CD4-positive, alpha-beta T cell treated with Interleukin-15 for 4 hours (primary cell): ENCODE data around the gene ZC3H7A.

Experiments
- DNase-seq: peaks from one replicate; pipeline ENCODE4 v3.0.0-alpha.2; 2020; ENCODE audit warnings: low spot score

ZC3H7A gene

GRCh38 chr16:11735787-11736186 lies 61.3 kb downstream of the ZC3H7A start:
- DNase-seq = no peak

GRCh38 chr16:11734653-11735043 lies 62.4 kb downstream of the ZC3H7A start:
- DNase-seq = no peak

- no peak for DNase-seq
These were observed 62.9 kb downstream of the ZC3H7A start for GRCh38 chr16:11734025-11734652.

DNA sequence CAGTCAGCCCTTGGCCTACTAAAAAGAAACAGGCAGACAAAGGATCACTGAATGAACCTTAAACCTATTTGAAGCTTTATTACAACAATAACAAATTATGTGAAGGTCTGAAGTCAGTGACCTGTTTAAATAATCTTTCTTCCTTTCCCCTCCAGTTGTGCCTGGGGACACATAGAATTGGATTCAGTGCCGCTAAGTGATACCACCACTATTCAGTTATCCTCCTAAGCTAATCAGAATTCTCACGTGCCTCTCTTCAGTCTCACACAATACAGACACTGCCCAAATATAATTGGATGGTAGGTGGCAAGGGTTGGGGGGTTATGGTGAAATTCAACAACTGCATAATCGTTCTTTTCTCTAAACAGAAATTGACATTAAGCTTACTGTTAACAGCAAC lies 65.8 kb downstream of the ZC3H7A start:
- DNase-seq = no peak

DNA sequence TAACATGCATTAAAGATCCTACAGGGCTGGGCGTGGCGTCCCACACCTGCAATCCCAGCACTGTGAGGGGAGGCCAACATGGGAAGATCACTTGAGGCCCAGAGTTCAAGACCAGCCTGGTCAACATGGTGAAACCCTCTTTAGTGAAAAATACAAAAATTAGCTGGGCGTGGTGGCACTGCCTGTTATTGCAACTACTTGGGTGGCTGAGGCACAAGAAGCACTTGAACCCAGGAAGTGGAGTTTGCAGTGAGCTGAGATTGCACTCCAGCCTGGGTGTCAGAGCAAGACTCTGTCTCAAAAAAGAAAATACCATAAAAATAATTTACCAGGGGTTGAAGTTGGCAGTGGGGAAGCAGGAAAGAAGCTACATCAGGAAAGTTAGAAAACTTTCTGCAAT lies 67.3 kb downstream of the ZC3H7A start:
- DNase-seq = no peak

- no peak for DNase-seq
These were observed 69.1 kb downstream of the ZC3H7A start for GRCh38 chr16:11727796-11728543.

DNA sequence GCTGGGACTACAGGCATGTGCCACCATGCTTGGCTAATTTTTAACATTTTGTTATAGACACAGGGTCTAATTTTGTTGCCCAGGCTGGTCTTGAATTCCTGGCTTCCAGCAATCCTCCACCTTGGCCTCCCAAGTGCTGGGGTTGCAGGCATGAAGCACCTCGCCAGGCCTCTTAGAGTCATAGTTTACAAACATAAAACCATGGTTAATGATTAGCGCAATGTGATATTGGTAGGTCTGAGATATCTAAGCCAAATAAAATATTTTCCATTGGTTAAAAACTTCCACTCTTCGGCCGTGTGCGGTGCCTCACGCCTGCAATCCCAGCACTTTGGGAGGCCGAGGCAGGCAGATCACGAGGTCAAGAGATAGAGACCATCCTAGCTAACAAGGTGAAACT lies 71.0 kb downstream of the ZC3H7A start:
- DNase-seq = no peak

GRCh38 chr16:11725457-11725856 lies 71.6 kb downstream of the ZC3H7A start:
- no peak for DNase-seq

GRCh38 chr16:11722468-11722808 lies 74.6 kb downstream of the ZC3H7A start:
- DNase-seq = no peak

DNA sequence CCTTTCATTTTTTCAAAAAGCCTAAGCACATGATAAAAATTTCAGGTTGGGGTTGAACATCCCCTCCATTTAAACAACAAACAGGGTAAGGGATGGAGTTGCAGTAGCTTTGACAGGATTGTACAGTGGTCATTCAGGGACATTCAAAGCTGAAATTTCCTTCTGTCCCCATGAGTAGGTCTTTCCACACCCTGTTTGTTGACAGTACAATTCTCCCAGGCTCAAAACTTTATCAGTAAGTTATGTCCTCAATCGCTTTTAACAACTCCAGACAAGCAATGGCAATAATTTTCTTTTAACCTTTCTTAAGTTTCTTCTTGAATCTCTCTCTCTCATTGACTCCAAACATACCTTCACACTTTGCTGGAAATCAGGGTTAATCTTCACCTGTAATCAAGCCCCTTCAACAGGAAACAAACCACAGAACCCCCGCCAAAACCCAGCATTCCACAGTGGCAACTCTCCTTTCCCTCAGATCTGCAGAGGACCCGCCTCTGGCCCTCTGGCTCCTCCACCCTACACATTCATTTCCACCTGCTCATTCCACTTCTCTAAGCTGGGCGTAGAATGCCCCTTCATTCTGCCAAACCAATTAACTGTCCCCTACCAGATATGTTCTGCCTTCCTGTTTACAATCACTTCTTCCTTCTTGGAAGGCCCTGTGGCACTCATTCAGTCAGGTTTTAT lies 75.1 kb downstream of the ZC3H7A start:
- DNase-seq = no peak

DNA sequence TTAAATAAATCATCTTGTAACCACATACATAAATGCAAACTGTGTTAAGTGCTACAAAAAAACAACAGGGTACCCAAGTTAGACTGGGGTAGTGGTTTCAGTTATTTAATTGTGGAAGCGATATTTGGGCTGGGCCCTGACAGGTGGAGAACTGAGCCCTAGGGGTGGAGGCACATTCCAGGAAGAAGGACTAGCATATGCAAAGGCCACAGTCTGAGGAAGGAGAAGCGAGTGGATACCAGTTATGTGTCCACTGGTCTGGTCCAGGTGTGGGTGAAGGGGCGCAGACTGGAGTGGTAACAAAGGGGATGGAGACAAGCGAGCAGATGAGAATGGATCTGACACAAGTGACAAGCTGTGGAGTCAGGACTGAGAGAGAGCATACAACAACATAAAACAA lies 77.3 kb downstream of the ZC3H7A start:
- DNase-seq = no peak

- DNase-seq = no peak
These were observed 77.9 kb downstream of the ZC3H7A start for GRCh38 chr16:11719171-11719570.

- DNase-seq = no peak
These were observed 79.2 kb downstream of the ZC3H7A start for GRCh38 chr16:11717811-11718210.

- DNase-seq = no peak
These were observed 80.7 kb downstream of the ZC3H7A start for GRCh38 chr16:11716336-11716735.

DNA sequence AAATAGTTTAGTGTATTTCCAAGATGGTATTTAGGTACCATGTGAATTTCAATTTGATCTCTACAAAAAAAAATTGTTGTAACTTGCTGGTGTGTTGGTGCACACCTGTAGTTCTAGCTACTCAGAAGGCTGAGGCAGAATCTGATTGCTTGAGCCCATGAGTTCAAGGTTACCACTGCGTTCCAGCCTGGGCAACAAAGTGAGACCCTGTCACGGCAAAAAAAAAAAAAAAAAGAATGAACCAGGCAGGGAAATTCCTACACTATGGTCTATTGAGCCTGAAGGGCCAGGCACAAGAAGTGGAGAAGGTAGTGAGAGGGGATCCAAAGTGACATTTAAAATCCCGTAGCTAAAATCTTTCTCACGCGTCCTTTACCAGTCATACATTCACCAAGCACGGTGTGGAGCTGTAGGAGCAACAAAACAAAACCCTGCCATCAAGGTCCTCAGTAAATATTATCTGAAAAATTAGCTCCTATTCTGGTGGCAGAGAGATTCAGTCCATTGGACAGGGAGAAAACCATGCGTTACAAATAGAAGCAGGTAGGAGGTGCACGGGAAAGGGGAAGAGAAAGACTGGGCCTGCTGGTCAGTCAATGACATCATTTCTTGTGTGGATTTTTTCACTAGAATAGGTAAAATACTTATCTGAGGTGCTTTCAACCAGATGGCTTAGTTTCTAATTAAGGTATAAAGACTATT lies 81.7 kb downstream of the ZC3H7A start:
- DNase-seq = no peak

DNA sequence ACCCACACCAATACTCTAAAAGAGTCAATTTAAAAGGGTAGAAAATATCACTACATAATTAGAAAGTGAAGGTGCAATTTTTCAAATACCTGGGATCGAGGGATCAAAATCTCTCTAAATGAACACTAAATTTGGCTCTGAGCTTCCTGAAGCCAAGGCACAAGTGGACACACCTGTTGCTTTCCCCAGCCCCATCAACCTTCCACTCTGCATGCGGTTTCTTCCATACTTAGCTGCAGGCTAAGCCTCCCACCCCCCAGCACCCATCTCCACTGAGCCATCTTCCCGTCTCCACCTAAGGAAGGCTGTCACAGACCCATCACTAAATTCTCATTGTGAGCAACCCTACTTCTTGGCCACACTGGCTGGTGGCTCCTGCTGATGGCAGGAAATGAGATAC lies 84.9 kb downstream of the ZC3H7A start:
- no peak for DNase-seq

- DNase-seq = no peak
These were observed 85.4 kb downstream of the ZC3H7A start for GRCh38 chr16:11711662-11712061.

- DNase-seq = no peak
These were observed 88.6 kb downstream of the ZC3H7A start for GRCh38 chr16:11708421-11708820.

- no peak for DNase-seq
These were observed 89.3 kb downstream of the ZC3H7A start for GRCh38 chr16:11707679-11708197.

GRCh38 chr16:11706180-11706742 lies 90.8 kb downstream of the ZC3H7A start:
- no peak for DNase-seq

DNA sequence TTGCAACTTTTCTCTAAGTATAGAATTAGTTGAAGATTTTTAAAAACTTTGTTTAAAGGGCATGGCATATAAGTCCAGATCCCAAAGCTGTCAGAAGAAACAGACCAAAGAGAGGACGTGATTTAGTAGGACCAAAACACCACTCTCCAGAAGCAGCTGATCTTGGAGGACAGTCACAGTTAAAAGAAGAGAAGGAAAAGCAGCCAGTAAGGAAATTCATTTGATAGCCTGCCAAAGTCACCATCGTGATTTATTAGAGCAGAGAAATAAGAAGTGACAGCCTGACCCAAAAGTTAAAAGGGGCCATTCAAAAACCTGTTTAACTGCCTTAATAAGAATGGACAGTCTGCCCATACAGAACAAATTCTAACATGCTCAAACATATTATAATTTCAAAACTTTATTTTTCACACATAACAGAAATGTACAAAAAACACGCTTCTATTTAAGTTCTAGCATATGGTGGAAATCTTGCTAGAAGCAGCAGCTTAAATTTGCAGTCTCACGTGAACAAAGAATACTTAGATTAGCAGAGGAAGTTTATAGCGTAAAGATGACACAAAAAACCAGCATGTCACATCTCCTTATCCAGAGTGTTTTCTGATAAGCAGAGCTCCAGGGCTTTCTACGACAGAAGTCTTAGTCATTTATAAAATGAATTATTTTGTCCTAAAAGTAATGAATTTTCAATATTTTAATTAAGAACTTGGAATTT lies 91.6 kb downstream of the ZC3H7A start:
- no peak for DNase-seq
